H9 (cell line): ENCODE measurements around the gene CHCHD3. TPM values are rescaled to one million over a fixed set of nuclear protein-coding genes. Genes with fewer than 3 reads are reported as not detected.
"Not testable (repeated sequence)": the region's sequence is repeated elsewhere in the genome, so short reads cannot be mapped to it uniquely, and the experiment has no call there.

Experiments
- DNase-seq: peaks from one replicate; pipeline ENCODE4 v3.0.0-alpha.2; 2017
- H2AFZ ChIP-seq: one replicate; pipeline ENCODE4 v1.6.1; 2013; ENCODE audit warnings: mild to moderate bottlenecking, low read length, control low read depth, moderate library complexity
- H2AK5ac ChIP-seq: 2 replicates; pipeline ENCODE4 v1.6.1; 2013; ENCODE audit warnings: low read length, control low read depth, mixed read lengths; ENCODE audit not compliant: insufficient read length
- H2BK120ac ChIP-seq: one replicate; pipeline ENCODE4 v1.6.1; 2013; ENCODE audit warnings: low read depth, mild to moderate bottlenecking, low read length, control low read depth, inconsistent platforms; ENCODE audit not compliant: poor library complexity, severe bottlenecking
- H2BK12ac ChIP-seq: 2 replicates; pipeline ENCODE4 v1.6.1; 2013; ENCODE audit warnings: low read length, control low read depth, mixed read lengths, low read depth; ENCODE audit not compliant: insufficient read length
- H2BK15ac ChIP-seq: 2 replicates; pipeline ENCODE4 v1.6.1; 2013; ENCODE audit warnings: low read depth, low read length, control low read depth
- H2BK20ac ChIP-seq: one replicate; pipeline ENCODE4 v1.6.1; 2013; ENCODE audit warnings: low read depth, mild to moderate bottlenecking, low read length, control low read depth, inconsistent platforms; ENCODE audit not compliant: poor library complexity, severe bottlenecking
- H2BK5ac ChIP-seq: 2 replicates; pipeline ENCODE4 v1.6.1; 2013; ENCODE audit warnings: low read length, control low read depth, mixed read lengths; ENCODE audit not compliant: insufficient read length
- H3K14ac ChIP-seq: 2 replicates; pipeline ENCODE4 v1.6.1; 2013; ENCODE audit warnings: low read length, control low read depth; ENCODE audit not compliant: insufficient read depth
- H3K18ac ChIP-seq: 2 replicates; pipeline ENCODE4 v1.6.1; 2013; ENCODE audit warnings: low read depth, mild to moderate bottlenecking, mixed read lengths, low read length, control low read depth; ENCODE audit not compliant: insufficient read length
- H3K23ac ChIP-seq: 2 replicates; pipeline ENCODE4 v1.6.1; 2013; ENCODE audit warnings: low read length, control low read depth, mixed read lengths, low read depth; ENCODE audit not compliant: insufficient read length
- H3K23me2 ChIP-seq: 2 replicates; pipeline ENCODE4 v1.6.1; 2013; ENCODE audit warnings: low read depth, mild to moderate bottlenecking, mixed read lengths, low read length, control low read depth; ENCODE audit not compliant: insufficient read length, poor library complexity, severe bottlenecking
- H3K27ac ChIP-seq: 2 replicates; pipeline ENCODE4 v1.5.1; 2013; ENCODE audit warnings: low read length, control low read depth, mixed read lengths, low read depth; ENCODE audit not compliant: insufficient read length
- H3K27me3 ChIP-seq: 2 replicates; pipeline ENCODE4 v1.6.1; 2013; ENCODE audit warnings: low read length, control low read depth, inconsistent platforms; ENCODE audit not compliant: insufficient read depth
- H3K4ac ChIP-seq: 2 replicates; pipeline ENCODE4 v1.6.1; 2013; ENCODE audit warnings: low read depth, mild to moderate bottlenecking, control low read depth, inconsistent platforms, low read length, moderate library complexity
- H3K4me1 ChIP-seq: 2 replicates; pipeline ENCODE4 v1.6.1; 2013; ENCODE audit warnings: low read length, control low read depth, inconsistent platforms; ENCODE audit not compliant: insufficient read depth
- H3K4me2 ChIP-seq: 2 replicates; pipeline ENCODE4 v1.6.1; 2013; ENCODE audit warnings: low read length, control low read depth, mixed read lengths; ENCODE audit not compliant: insufficient read length, insufficient read depth
- H3K56ac ChIP-seq: 2 replicates; pipeline ENCODE4 v1.6.1; 2013; ENCODE audit warnings: low read depth, mild to moderate bottlenecking, mixed read lengths, low read length, control low read depth; ENCODE audit not compliant: insufficient read length
- H3K79me1 ChIP-seq: 2 replicates; pipeline ENCODE4 v1.6.1; 2013; ENCODE audit warnings: low read depth, mild to moderate bottlenecking, moderate library complexity, low read length, control low read depth, inconsistent platforms; ENCODE audit not compliant: insufficient read depth, poor library complexity, severe bottlenecking
- H3K79me2 ChIP-seq: 2 replicates; pipeline ENCODE4 v1.6.1; 2013; ENCODE audit warnings: low read length, control low read depth, inconsistent platforms; ENCODE audit not compliant: insufficient read depth
- H3K9ac ChIP-seq: 2 replicates; pipeline ENCODE4 v1.6.1; 2013; ENCODE audit warnings: low read length, control low read depth, mixed read lengths; ENCODE audit not compliant: insufficient read length; ENCODE audit errors: extremely low read depth
- H3K9me3 ChIP-seq: one replicate; pipeline ENCODE4 v1.6.1; 2013; ENCODE audit warnings: low read depth, low read length, inconsistent platforms; ENCODE audit not compliant: control insufficient read depth
- H3T11ph ChIP-seq: one replicate; pipeline ENCODE4 v1.6.1; 2013; ENCODE audit warnings: mild to moderate bottlenecking, low read length, control low read depth, inconsistent platforms
- H4K20me1 ChIP-seq: one replicate; pipeline ENCODE4 v1.6.1; 2013; ENCODE audit not compliant: control insufficient read depth, insufficient read length, insufficient read depth
- H4K5ac ChIP-seq: 2 replicates; pipeline ENCODE4 v1.6.1; 2013; ENCODE audit warnings: low read depth, mild to moderate bottlenecking, mixed read lengths, low read length, control low read depth; ENCODE audit not compliant: insufficient read length
- H4K8ac ChIP-seq: replicated peaks from 2 replicates; pipeline ENCODE4 v1.6.1; 2013; ENCODE audit warnings: low read length, control low read depth, mixed read lengths, low read depth; ENCODE audit not compliant: insufficient read length
- H4K91ac ChIP-seq: 2 replicates; pipeline ENCODE4 v1.6.1; 2013; ENCODE audit warnings: low read depth, mild to moderate bottlenecking, moderate library complexity, mixed read lengths, low read length, control low read depth; ENCODE audit not compliant: insufficient read length
- H3K27ac Mint-ChIP-seq, 3 experiments: 2 replicates in 2 of 3; 3 replicates in 1 of 3; pipeline ENCODE4 v1.8.0; 2020 to 2021; ENCODE audit warnings: mixed read lengths in 3 of 3, mild to moderate bottlenecking in 1 of 3, moderate library complexity in 1 of 3
- H3K27me3 Mint-ChIP-seq: 2 replicates; pipeline ENCODE4 v1.8.0; 2021; ENCODE audit warnings: low read depth, mild to moderate bottlenecking, moderate library complexity, mixed read lengths
- H3K36me3 Mint-ChIP-seq, 3 experiments: 2 replicates in 2 of 3; 3 replicates in 1 of 3; pipeline ENCODE4 v1.8.0; 2020 to 2021; ENCODE audit warnings: low read depth in 3 of 3, mixed read lengths in 3 of 3; ENCODE audit not compliant: insufficient read depth in 1 of 3
- H3K4me1 Mint-ChIP-seq, 2 experiments: 2 replicates each; pipeline ENCODE4 v1.8.0; 2020; ENCODE audit warnings: mixed read lengths in 2 of 2
- H3K4me3 Mint-ChIP-seq, 2 experiments: 2 replicates in 1 of 2; 3 replicates in 1 of 2; pipeline ENCODE4 v1.8.0; 2020 to 2021; ENCODE audit warnings: mild to moderate bottlenecking in 2 of 2, mixed read lengths in 2 of 2, moderate library complexity in 1 of 2
- H3K9me3 Mint-ChIP-seq, 2 experiments: 2 replicates in 1 of 2; 3 replicates in 1 of 2; pipeline ENCODE4 v1.8.0; 2020; ENCODE audit warnings: mild to moderate bottlenecking in 2 of 2, mixed read lengths in 2 of 2, moderate library complexity in 1 of 2
- CTCF ChIP-seq: fragments of 200-600 bp; sonication (generic); conservative IDR thresholded peaks from 3 replicates; pipeline ENCODE4 v1.8.0; 2021; ENCODE audit warnings: antibody characterized with exemption, mild to moderate bottlenecking
- WGBS: extraction: QIAGEN DNeasy Blood & Tissue Kit; methylation state at CpG from one replicate; pipeline ENCODE4 v1.1.7; 2013; ENCODE audit warnings: missing lambda C conversion rate, low lambda C conversion rate, mixed read lengths; ENCODE audit not compliant: insufficient read length; ENCODE audit errors: extremely low coverage; 5-methylcytosine and 5-hydroxymethylcytosine counted together
- total RNA-seq: library from RNA; stranded (reverse); gene quantifications from 2 replicates; pipeline ENCODE4 v1.2.1, GENCODE V29; 2021

The CHCHD3 gene
- total RNA-seq, 1 experiment from 2014 or later: 104 TPM

- no peaks in the 10 kb centered on the region for H3K27me3 ChIP-seq
- H3K4me2 ChIP-seq: no peak overlapping the region
- H2BK5ac ChIP-seq: no peak overlapping the region
- no peaks in the 10 kb centered on the region for H3K79me1 ChIP-seq
- H3K27ac ChIP-seq: no peak overlapping the region
- H3K4me1 ChIP-seq: no peaks in the 10 kb centered on the region
- H3K18ac ChIP-seq: no peak overlapping the region
- no peak overlapping the region for H3K14ac ChIP-seq
- Mint-ChIP-seq H3K27me3 (no peaks in the 10 kb centered on the region), H3K27ac (peak overlapping the region in 1 of 3 experiments; percentile 28; a peak in 2 of 7 replicates), H3K9me3 (no peaks in the 10 kb centered on the region), H3K36me3 (peaks cover 6 to 17% (median 7%) of the 10 kb centered on the region in 3 experiments; a peak in 6 of 7 replicates), H3K4me3 (no peak overlapping the region), H3K4me1 (peaks cover 12 to 14% of the 10 kb centered on the region in 2 experiments)
- H2BK20ac ChIP-seq: no peak overlapping the region
- H2BK12ac ChIP-seq: no peak overlapping the region
- H3T11ph ChIP-seq: no peak overlapping the region
- no peak overlapping the region for H3K4ac ChIP-seq
- no peak overlapping the region for H3K56ac ChIP-seq
- no peak for DNase-seq
- H4K20me1 ChIP-seq: no peaks in the 10 kb centered on the region
- H2AK5ac ChIP-seq: no peak overlapping the region
- no peaks in the 10 kb centered on the region for H3K23me2 ChIP-seq
- no peak overlapping the region for H2BK120ac ChIP-seq
- H4K91ac ChIP-seq: no peak overlapping the region
- no peak overlapping the region for H4K5ac ChIP-seq
- no peak overlapping the region for H3K23ac ChIP-seq
- no peak for TF ChIP-seq CTCF
- no peaks in the 10 kb centered on the region for H3K9me3 ChIP-seq
- H2AFZ ChIP-seq: no peak overlapping the region
- no peaks in the 10 kb centered on the region for H3K79me2 ChIP-seq
- no peak overlapping the region for H2BK15ac ChIP-seq
- WGBS: no CpG with 5 or more reads among the region's 7 CpGs
- H4K8ac ChIP-seq: no peak overlapping the region
- H3K9ac ChIP-seq: no peak overlapping the region
Measured at GRCh38 chr7:132906193-132906835, 175.6 kb downstream of the CHCHD3 start.

GRCh38 chr7:132905136-132905535, 176.8 kb downstream of the CHCHD3 start:
- not testable (repeated sequence) for H3K27me3 Mint-ChIP-seq, H2AK5ac ChIP-seq, H3T11ph ChIP-seq, H2AFZ ChIP-seq, H3K14ac ChIP-seq, H3K9me3 Mint-ChIP-seq, H3K27ac Mint-ChIP-seq, H2BK5ac ChIP-seq, H3K4ac ChIP-seq, H3K27ac ChIP-seq, H3K79me1 ChIP-seq, H3K9me3 ChIP-seq, H2BK12ac ChIP-seq, H3K79me2 ChIP-seq, H4K91ac ChIP-seq, H4K5ac ChIP-seq, H2BK15ac ChIP-seq, DNase-seq, H3K4me3 Mint-ChIP-seq, H4K20me1 ChIP-seq, H3K4me1 ChIP-seq, H3K56ac ChIP-seq, H2BK20ac ChIP-seq, H3K4me2 ChIP-seq, H3K18ac ChIP-seq, H3K27me3 ChIP-seq, H4K8ac ChIP-seq, H3K23me2 ChIP-seq, H2BK120ac ChIP-seq, H3K9ac ChIP-seq, H3K23ac ChIP-seq
- Mint-ChIP-seq H3K36me3 (peaks cover 6 to 17% (median 7%) of the 10 kb centered on the region in 3 experiments; a peak in 6 of 7 replicates), H3K4me1 (peaks cover 12 to 14% of the 10 kb centered on the region in 2 experiments)
- WGBS: no CpG with 5 or more reads among the region's 6 CpGs
